ENCODE measurements around the gene DYTN.
A peak's percentile ranks its signal among the peaks of the same experiment; 100 is the strongest.

DYTN gene, protein sequence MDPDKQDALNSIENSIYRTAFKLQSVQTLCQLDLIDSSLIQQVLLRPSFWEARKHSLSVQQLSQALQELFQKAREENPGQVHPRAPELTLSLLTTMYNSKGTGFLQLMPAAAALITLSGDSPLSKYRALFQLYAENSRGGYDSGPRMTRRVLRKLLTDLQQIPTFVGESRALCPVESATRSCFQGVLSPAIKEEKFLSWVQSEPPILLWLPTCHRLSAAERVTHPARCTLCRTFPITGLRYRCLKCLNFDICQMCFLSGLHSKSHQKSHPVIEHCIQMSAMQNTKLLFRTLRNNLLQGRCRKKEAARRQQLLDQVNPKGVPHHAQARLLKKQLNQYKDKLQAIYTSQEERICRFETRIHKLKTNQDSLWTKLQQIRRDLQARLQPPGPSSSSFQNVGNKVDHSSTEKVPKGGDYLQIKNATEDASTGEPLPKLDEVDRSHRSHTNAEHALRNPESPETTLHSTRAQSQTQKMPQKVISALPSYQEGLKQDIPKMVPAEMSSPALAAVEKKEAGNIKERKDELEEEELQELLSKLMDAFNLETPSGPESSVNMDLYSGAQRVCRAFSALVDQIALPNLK

DNA sequence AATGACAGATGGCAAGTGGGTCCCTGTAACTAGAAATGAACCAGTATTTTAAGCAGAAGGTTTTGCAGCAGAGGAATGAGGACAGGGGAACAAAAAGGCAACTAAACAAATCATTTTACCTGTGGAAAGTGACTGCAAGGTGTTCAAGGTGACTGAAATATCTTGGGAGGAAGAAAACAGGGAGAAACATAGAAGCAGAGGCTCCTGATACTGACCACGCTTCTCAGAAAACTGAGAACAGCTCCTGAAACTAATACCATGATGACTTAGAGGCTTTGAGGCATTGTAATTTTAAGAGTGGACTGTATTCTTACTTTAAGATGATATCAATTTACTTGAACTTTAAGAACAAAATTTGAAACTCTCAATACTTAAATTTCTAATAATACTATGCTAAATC is at the start of gene DYTN:
DYTN (minus strand) TSS at position 101 of the 400 bp plus-strand sequence. CDS start 117 bp downstream, outside the sequence.
- no peak within 1 kb of the TSS for H3K4me3 ChIP-seq (ENCODE audit: low read length)
- H3F3A ChIP-seq (ENCODE audit: insufficient read depth, low read length): no peaks in the 10 kb centered on the region; the same call in 1 of the 2 replicates
- H3K9me3 ChIP-seq (replicated peaks; ENCODE audit: insufficient read depth, low read length): no peaks in the 10 kb centered on the region
- H3K27me3 ChIP-seq (replicated peaks; ENCODE audit: insufficient read depth, low read length): no peaks in the 10 kb centered on the region
- no peak for DNase-seq
- no peaks in the 10 kb centered on the region for H3K36me3 ChIP-seq (replicated peaks; ENCODE audit: insufficient read depth, low read length)
- H3K4me1 ChIP-seq (ENCODE audit: low read length): peaks cover 3% of the 10 kb centered on the region; the same call in 1 of the 2 replicates
- TF ChIP-seq EZH2phosphoT487 (IDR thresholded peaks at IDR 0.05; ENCODE audit: low read length) (no peak), CTCF (IDR thresholded peaks at IDR 0.05; ENCODE audit: low read length) (no peak), EZH2 (optimal IDR thresholded peaks at IDR 0.05; ENCODE audit: low read depth, low read length) (no peak)
- H3K27ac ChIP-seq (ENCODE audit: low read length): no peak within 1 kb of the TSS
- peak within 1 kb of the TSS; percentile 1; the same call in 1 of the 2 replicates for H3K4me2 ChIP-seq (ENCODE audit: low read depth, low read length)
- H3K9ac ChIP-seq (ENCODE audit: low read length): no peak within 1 kb of the TSS
- no peaks in the 10 kb centered on the region for H4K20me1 ChIP-seq (ENCODE audit: insufficient read depth, low read length)
- no peaks in the 10 kb centered on the region for H3K79me2 ChIP-seq (ENCODE audit: low read length)
- H3K9me2 ChIP-seq (replicated peaks; ENCODE audit: insufficient read depth, low read length): no peaks in the 10 kb centered on the region
- H2AFZ ChIP-seq (ENCODE audit: low read length): no peak within 1 kb of the TSS

DNA sequence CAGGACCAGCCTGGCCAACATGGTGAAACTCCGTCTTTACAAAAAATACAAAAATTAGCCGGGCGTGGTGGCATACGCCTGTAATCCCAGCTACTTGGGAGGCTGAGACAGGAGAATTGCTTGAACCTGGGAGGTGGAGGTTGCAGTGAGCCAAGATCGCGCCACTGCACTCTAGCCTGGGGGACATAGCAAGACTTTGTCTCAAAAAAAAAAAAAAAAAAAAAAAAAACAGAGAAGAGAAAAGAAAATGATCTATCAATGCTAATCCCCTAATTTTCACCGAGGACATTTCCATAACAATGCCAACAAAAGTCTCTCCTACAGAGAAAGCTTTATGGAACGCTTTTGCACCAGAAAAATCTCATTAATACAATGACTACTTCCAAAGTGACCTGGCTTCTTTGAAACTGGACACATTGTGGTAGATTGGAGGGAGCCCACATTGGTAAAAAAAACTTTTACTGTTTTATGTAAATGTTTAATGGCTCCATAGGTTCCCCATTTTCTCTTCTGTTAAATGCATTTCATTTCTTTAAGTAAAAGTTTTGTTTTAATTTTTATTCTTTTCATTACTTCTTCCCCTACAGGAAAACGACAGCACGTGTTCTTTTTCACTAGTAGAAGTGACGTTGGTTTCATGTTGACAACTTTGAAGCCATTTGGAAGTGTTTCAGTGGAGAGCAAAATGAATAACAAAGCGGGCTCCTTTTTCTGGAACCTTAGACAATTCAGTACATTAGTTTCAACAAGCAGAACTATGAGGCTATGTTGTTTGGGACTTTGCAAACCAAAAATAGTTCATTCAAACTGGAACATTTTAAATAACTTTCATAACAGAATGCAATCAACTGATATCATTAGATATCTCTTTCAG is 48.1 kb upstream of the DYTN start:
- Histone ChIP-seq H3K4me3 (ENCODE audit: low read length) (peak overlapping the region; percentile 92), H3K9ac (ENCODE audit: low read length) (peak overlapping the region; percentile 96), H2AFZ (ENCODE audit: low read length) (no peak overlapping the region), H3K9me2 (replicated peaks; ENCODE audit: insufficient read depth, low read length) (no peaks in the 10 kb centered on the region), H3K4me1 (ENCODE audit: low read length) (0 out of 2 replicates have a peak, but pooled peaks cover 11% of the 10 kb centered on the region), H3K9me3 (replicated peaks; ENCODE audit: insufficient read depth, low read length) (no peaks in the 10 kb centered on the region), H3K27ac (ENCODE audit: low read length) (peak overlapping the region; percentile 81; the same call in 1 of the 2 replicates), H3K27me3 (replicated peaks; ENCODE audit: insufficient read depth, low read length) (peaks cover 19% of the 10 kb centered on the region), H3K4me2 (ENCODE audit: low read depth, low read length) (peak overlapping the region; percentile 55), H3K36me3 (replicated peaks; ENCODE audit: insufficient read depth, low read length) (no peaks in the 10 kb centered on the region), H4K20me1 (ENCODE audit: insufficient read depth, low read length) (no peaks in the 10 kb centered on the region), H3K79me2 (ENCODE audit: low read length) (peaks cover 34% of the 10 kb centered on the region), H3F3A (ENCODE audit: insufficient read depth, low read length) (no peaks in the 10 kb centered on the region)
- no peak for DNase-seq
- TF ChIP-seq EZH2phosphoT487 (IDR thresholded peaks at IDR 0.05; ENCODE audit: low read length) (no peak), EZH2 (optimal IDR thresholded peaks at IDR 0.05; ENCODE audit: low read depth, low read length) (no peak), CTCF (IDR thresholded peaks at IDR 0.05; ENCODE audit: low read length) (no peak)

GRCh38 chr2:206765242-206766056 is 47.3 kb upstream of the DYTN start, which contains the start of the genes FASTKD2 and MDH1B:
FASTKD2 (plus strand) TSS chr2:206765606; CDS start chr2:206766694, 1,088 bp downstream.
MDH1B (minus strand) TSS chr2:206765328; CDS start chr2:206765271, 57 bp downstream.
- Histone ChIP-seq H3K9ac (ENCODE audit: low read length) (peak within 1 kb of the TSS; percentile 96), H3K9me3 (replicated peaks; ENCODE audit: insufficient read depth, low read length) (no peaks in the 10 kb centered on the region), H3K27ac (ENCODE audit: low read length) (peak within 1 kb of the TSS; percentile 81), H3F3A (ENCODE audit: insufficient read depth, low read length) (no peaks in the 10 kb centered on the region), H3K4me2 (ENCODE audit: low read depth, low read length) (peak within 1 kb of the TSS; percentile 55), H3K79me2 (ENCODE audit: low read length) (peaks cover 34% of the 10 kb centered on the region), H3K4me1 (ENCODE audit: low read length) (0 out of 2 replicates have a peak, but pooled peaks cover 11% of the 10 kb centered on the region), H3K4me3 (ENCODE audit: low read length) (peak within 1 kb of the TSS; percentile 92), H4K20me1 (ENCODE audit: insufficient read depth, low read length) (no peaks in the 10 kb centered on the region), H2AFZ (ENCODE audit: low read length) (peak within 1 kb of the TSS; percentile 96), H3K27me3 (replicated peaks; ENCODE audit: insufficient read depth, low read length) (peaks cover 19% of the 10 kb centered on the region), H3K9me2 (replicated peaks; ENCODE audit: insufficient read depth, low read length) (no peaks in the 10 kb centered on the region), H3K36me3 (replicated peaks; ENCODE audit: insufficient read depth, low read length) (no peaks in the 10 kb centered on the region)
- TF ChIP-seq EZH2phosphoT487 (IDR thresholded peaks at IDR 0.05; ENCODE audit: low read length) (no peak), EZH2 (optimal IDR thresholded peaks at IDR 0.05; ENCODE audit: low read depth, low read length) (no peak), CTCF (IDR thresholded peaks at IDR 0.05; ENCODE audit: low read length) (no peak)
- DNase-seq: peak; percentile 91

Measured in MM.1S (cell line).